ENCODE data around the gene NAGS. TPM values are rescaled to one million over a fixed set of nuclear protein-coding genes. Genes with fewer than 3 reads are reported as not detected.
A peak's percentile ranks its signal among the peaks of the same experiment; 100 is the strongest.
"Not testable (repeated sequence)": the region's sequence is repeated elsewhere in the genome, so short reads cannot be mapped to it uniquely, and the experiment has no call there.

The NAGS gene, protein sequence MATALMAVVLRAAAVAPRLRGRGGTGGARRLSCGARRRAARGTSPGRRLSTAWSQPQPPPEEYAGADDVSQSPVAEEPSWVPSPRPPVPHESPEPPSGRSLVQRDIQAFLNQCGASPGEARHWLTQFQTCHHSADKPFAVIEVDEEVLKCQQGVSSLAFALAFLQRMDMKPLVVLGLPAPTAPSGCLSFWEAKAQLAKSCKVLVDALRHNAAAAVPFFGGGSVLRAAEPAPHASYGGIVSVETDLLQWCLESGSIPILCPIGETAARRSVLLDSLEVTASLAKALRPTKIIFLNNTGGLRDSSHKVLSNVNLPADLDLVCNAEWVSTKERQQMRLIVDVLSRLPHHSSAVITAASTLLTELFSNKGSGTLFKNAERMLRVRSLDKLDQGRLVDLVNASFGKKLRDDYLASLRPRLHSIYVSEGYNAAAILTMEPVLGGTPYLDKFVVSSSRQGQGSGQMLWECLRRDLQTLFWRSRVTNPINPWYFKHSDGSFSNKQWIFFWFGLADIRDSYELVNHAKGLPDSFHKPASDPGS
- 1 to 10 TPM in 1 of 4 donors, under 1 TPM in 3; 0.13 to 1.2 (median 0.34) TPM for total RNA-seq

DNA sequence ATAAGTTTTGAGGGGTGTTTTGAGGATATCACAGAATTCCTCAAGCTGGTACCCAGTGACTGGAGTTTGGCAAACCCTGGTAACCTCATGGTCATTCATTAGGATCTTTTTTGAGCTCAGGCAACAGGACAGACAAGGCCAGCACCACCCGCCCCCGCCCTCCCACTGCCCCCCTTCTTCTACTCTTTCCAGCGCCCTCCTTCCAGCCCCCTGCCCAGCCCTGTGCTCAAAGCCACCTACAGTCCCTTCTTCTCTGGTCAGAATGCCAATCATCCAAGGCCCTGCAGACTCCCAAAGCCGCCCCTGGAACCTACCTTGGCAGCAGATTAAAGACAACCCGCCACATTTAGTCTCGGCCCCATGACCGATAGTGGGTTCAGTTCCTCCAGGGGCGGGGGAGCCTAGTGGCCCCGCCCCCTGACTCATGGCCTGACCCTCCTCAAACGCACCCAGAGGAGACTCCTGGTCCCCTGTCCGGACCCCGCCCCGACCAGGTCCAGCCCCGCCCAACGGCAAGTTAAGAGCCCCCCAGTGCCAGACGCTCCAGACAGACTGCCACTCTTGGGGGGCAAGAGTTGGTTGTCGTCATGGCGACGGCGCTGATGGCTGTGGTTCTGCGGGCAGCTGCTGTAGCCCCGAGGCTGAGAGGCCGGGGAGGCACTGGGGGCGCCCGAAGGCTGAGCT is at the start of gene NAGS:
NAGS (plus strand) TSS at position 546 of the 684 bp plus-strand sequence; CDS start at position 588, 42 bp downstream.
- Histone ChIP-seq H3K36me3 (no peaks in the 10 kb centered on the region), H3K4me1 (peaks cover 15 to 28% of the 10 kb centered on the region in 2 donors), H3K27ac (no peak within 1 kb of the TSS), H3K27me3 (peaks cover 35 to 40% (median 40%) of the 10 kb centered on the region in 3 donors), H3K4me3 (peak within 1 kb of the TSS; percentile 52 to 71 (median 67)), H3K9me3 (no peaks in the 10 kb centered on the region)
- intact Hi-C loops (cut with DNase I; ENCODE audit: low total_unique reads): no loop called here
- no peak for TF ChIP-seq POLR2A (IDR thresholded peaks at IDR 0.05)
- TF ChIP-seq, protein P1, sequence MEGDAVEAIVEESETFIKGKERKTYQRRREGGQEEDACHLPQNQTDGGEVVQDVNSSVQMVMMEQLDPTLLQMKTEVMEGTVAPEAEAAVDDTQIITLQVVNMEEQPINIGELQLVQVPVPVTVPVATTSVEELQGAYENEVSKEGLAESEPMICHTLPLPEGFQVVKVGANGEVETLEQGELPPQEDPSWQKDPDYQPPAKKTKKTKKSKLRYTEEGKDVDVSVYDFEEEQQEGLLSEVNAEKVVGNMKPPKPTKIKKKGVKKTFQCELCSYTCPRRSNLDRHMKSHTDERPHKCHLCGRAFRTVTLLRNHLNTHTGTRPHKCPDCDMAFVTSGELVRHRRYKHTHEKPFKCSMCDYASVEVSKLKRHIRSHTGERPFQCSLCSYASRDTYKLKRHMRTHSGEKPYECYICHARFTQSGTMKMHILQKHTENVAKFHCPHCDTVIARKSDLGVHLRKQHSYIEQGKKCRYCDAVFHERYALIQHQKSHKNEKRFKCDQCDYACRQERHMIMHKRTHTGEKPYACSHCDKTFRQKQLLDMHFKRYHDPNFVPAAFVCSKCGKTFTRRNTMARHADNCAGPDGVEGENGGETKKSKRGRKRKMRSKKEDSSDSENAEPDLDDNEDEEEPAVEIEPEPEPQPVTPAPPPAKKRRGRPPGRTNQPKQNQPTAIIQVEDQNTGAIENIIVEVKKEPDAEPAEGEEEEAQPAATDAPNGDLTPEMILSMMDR (IDR thresholded peaks at IDR 0.05 in 4 of 5, conservative IDR thresholded peaks at IDR 0.05 in 1 of 5): no peak
- DNase-seq: no peak
- in situ Hi-C loops (cut with MboI; ENCODE audit: low sequenced_read_pairs in 4 of 4): no loop called here
- ATAC-seq: no peak

DNA sequence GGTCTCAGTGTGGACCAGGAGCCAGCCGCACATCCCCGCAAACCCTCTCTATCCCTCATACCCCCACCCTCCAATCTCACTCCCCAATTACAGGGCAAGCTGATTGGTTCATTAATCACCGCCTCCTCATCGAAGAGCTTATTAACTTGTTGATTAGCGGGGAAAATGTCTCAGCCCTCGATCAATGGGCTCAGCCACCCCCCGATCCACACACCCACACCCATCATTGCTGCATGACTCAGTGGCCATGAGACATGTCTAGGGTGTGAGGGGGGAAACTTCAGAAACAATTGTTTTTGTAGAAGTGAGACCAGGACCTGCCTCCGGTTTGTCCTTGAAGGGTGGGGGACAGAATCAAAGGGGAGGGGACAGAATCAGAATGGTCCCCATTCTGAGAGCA is 48.2 kb upstream of the NAGS start:
- DNase-seq (no peak), ATAC-seq (no peak)
- H3K4me1 ChIP-seq: peaks cover 0 to 7% of the 10 kb centered on the region in 2 donors
- TF ChIP-seq POLR2A (IDR thresholded peaks at IDR 0.05): no peak
- TF ChIP-seq, protein P1 (IDR thresholded peaks at IDR 0.05 in 4 of 5, conservative IDR thresholded peaks at IDR 0.05 in 1 of 5): no peak
- no peak overlapping the region for H3K4me3 ChIP-seq
- in situ Hi-C loops (cut with MboI; ENCODE audit: low sequenced_read_pairs in 4 of 4): no loop called here
- H3K36me3 ChIP-seq: no peaks in the 10 kb centered on the region
- H3K9me3 ChIP-seq: no peaks in the 10 kb centered on the region
- H3K27me3 ChIP-seq: peaks cover 28 to 40% (median 30%) of the 10 kb centered on the region in 3 donors
- intact Hi-C loops (cut with DNase I; ENCODE audit: low total_unique reads): no loop called here
- H3K27ac ChIP-seq: no peak overlapping the region

DNA sequence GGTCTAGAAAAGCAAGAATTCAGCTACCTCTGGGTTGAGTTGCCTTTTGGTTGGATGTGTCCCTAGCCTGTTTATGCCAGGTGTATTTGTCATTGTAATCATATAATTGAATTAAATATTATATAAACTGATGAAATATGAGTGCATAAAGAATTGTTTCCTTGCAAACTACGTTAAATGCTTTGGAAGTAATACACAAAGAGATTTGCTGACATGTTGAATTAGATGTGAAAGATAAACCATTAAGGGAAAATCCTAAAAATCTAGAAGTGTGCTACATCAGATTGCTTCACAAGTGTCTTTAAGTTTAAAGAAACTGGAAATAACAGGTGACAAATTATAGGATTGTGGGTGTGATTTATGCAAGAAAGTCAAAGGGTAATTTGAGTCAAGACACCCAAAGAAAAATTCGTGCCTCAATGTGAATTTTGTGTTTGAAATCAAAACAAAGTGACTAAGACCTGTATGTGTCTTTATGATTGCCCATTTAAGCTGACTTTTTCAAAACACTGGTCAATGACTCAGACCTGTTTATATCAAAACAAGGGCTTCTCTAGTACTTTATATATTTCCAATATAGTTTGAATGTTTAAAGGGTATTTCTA is 45.6 kb upstream of the NAGS start:
- no peak for TF ChIP-seq POLR2A (IDR thresholded peaks at IDR 0.05)
- TF ChIP-seq, protein P1 (IDR thresholded peaks at IDR 0.05 in 4 of 5, conservative IDR thresholded peaks at IDR 0.05 in 1 of 5): no peak
- H3K36me3 ChIP-seq: no peaks in the 10 kb centered on the region
- no peak for DNase-seq
- in situ Hi-C loops (cut with MboI; ENCODE audit: low sequenced_read_pairs in 4 of 4): no loop called here
- no peaks in the 10 kb centered on the region for H3K4me1 ChIP-seq
- no peak for ATAC-seq
- peaks cover 4 to 14% (median 4%) of the 10 kb centered on the region in 3 donors for H3K27me3 ChIP-seq
- H3K27ac ChIP-seq: no peak overlapping the region
- H3K4me3 ChIP-seq: no peak overlapping the region
- H3K9me3 ChIP-seq: no peaks in the 10 kb centered on the region
- intact Hi-C loops (cut with DNase I; ENCODE audit: low total_unique reads): no loop called here

DNA sequence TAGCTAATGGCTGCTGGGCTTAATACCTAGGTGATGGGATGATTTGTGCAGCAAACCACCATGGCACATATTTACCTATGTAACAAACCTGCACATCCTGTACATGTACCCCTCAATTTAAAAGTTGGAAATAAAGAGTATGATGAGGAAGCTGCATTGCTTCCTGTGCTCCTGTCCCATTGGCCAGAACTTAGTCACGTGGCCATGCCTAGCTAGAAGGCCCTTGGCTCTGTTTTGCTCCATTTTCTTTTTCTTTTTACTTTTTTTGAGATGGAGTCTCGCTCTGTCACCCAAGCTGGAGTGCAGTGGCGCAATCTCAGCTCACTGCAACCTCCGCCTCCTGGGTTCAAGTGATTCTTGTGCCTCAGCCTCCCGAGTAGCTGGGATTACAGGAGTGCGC is 43.1 kb upstream of the NAGS start:
- H3K9me3 ChIP-seq; ATAC-seq; DNase-seq; H3K27ac ChIP-seq; intact Hi-C loops (cut with DNase I; ENCODE audit: low total_unique reads); H3K4me3 ChIP-seq; H3K4me1 ChIP-seq; H3K27me3 ChIP-seq; in situ Hi-C loops (cut with MboI; ENCODE audit: low sequenced_read_pairs in 4 of 4); H3K36me3 ChIP-seq: not testable (repeated sequence)

DNA sequence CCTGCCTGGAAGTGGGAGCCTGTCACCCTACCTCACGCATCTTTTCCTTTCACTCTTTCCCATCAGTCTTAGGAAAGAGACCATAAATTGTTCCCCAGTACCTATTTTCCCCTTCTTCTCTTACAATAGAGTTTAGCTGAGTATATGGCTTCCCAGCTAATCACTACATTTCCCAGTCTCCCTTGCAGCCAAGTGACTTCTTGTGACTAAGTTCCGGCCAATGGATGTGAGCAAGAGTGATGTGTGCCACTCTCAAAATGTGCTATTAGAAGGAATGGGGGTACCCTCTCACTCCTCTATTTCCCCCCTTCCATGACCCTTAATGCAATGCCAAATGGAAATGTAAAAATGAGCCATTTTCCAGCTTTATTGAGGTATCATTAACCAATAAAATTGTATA is 42.5 kb upstream of the NAGS start:
- H3K27me3 ChIP-seq: peaks cover 0 to 3% (median 0%) of the 10 kb centered on the region in 3 donors
- in situ Hi-C loops (cut with MboI; ENCODE audit: low sequenced_read_pairs in 4 of 4): no loop called here
- intact Hi-C loops (cut with DNase I; ENCODE audit: low total_unique reads): no loop called here

More for the DNA sequence above, 42.5 kb upstream of the NAGS start:
- Histone ChIP-seq H3K27ac (no peak overlapping the region), H3K9me3 (no peaks in the 10 kb centered on the region), H3K4me3 (no peak overlapping the region), H3K4me1 (no peaks in the 10 kb centered on the region), H3K36me3 (no peaks in the 10 kb centered on the region)
- ATAC-seq (no peak), DNase-seq (no peak)
- no peak for TF ChIP-seq POLR2A (IDR thresholded peaks at IDR 0.05)
- TF ChIP-seq, protein P1 (IDR thresholded peaks at IDR 0.05 in 4 of 5, conservative IDR thresholded peaks at IDR 0.05 in 1 of 5): no peak
